ENCODE measurements around the gene MVB12B.

GRCh38 chr9:126521089-126521488 lies 194.5 kb downstream of the MVB12B start:
- TF ChIP-seq POLR2A (IDR thresholded peaks at IDR 0.05) = no peak
- TF ChIP-seq CTCF (IDR thresholded peaks at IDR 0.05 in 8 of 11, conservative IDR thresholded peaks at IDR 0.05 in 3 of 11) = no peak
